NCI-H2081 treated with DMSO at 0.1 percent for 48 hours (cell line): ENCODE data around the gene MELTF.
"Not testable (repeated sequence)": the region's sequence is repeated elsewhere in the genome, so short reads cannot be mapped to it uniquely, and the experiment has no call there.

Experiments used
- DNase-seq: peaks from one replicate; lab custom pipeline; 2025; lab: John Stamatoyannopoulos, UW

MELTF gene

DNA sequence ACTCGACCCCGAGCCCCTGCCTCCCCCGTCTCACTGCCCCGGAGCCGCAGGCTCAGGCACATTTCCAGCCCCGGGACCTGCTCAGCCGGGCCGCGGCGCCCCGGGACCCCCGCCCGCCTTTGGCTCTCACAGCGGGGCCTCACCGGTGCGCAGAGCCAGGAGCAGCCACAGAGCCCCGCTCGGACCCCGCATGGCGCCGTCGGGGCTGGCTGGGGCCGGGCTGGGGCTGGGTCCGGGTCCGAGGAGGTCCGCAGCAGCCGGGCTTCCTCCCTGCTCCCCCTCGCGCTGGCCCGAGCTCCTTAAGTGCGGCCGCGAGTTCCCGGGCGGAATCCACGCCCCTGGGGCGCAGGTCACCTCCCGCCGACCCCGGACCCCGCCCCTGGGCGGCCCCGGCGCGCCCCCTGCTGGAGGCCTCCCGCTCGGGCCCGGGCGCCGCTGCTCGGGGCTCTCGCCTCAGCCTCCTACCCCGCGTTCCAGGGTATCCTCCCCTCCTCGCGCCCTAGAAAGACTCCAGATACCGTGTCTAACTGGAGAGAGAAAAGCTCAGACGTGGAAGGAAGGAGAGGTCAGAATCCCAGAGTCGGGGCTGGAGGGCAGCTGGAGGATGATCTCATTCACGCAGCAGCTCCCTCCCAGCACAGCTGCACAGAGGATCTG, at the start of gene MELTF:
Gene MELTF (minus strand): TSS at position 307 of the 657 bp plus-strand sequence. CDS start 115 bp downstream, at position 192.
- no peak for DNase-seq

GRCh38 chr3:197076415-197076814, 46.8 kb upstream of the MELTF start:
- DNase-seq, result no peak

- no peak for DNase-seq
Observed at GRCh38 chr3:197068077-197068476, 38.5 kb upstream of the MELTF start.

DNA sequence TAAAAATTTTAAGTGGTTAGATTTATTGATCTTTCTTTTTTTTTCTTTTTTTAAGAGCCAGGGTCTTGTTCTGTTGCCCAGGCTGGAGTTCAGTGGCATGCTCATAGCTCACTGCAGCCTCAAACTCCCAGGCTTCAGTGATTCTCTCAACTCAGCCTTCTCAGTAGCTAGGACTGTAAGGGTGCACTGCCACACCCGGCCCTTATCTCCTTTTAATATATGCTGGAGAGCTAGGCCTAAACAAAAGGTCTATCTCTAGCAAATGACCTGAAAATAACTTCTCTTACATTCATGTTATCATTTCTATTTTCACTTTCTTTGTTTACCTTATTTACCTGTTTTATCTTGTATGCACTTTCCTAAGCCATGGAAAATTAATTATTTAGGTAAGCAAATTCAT, 35.2 kb upstream of the MELTF start:
- no peak for DNase-seq

GRCh38 chr3:197062446-197062845, 32.8 kb upstream of the MELTF start:
- no peak for DNase-seq

DNA sequence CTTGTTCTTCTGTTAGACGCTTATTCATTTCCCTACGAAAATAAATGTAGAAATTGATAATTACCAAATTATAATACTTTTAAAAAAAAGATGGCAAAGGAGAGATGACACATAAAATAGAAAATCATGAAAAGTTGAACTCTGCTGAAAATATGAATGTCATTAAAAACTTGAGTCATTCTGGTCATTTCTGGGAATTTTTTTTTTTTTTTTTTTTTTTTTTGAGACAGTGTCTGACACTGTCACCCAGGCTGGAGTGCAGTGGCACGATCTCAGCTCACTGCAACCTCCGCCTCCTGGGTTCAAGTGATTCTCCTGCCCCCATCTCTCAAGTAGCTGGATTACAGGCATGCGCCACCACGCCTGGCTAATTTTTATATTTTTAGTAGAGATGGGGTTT, 22.0 kb upstream of the MELTF start:
- DNase-seq, result not testable (repeated sequence)

- no peak for DNase-seq
Observed at GRCh38 chr3:197050511-197050910, 20.9 kb upstream of the MELTF start.

DNA sequence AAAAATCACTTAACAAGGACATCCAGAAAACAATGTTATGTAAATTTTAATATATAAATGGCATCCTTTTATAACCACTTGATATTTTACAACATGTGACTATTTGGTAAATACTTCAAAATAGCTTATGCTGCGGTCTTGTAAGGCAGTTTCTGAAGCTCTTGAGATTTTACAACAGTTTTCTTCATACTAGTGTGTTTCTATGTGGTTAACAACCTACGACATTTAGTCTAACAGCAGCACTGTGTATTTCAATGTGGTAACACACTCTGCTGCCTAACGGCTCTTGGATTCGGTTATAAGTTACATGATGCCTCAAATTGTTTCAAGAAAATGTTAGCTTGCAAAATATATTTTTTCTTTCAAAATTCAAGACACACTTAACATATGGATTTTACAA, 12.9 kb upstream of the MELTF start:
- no peak for DNase-seq

DNA sequence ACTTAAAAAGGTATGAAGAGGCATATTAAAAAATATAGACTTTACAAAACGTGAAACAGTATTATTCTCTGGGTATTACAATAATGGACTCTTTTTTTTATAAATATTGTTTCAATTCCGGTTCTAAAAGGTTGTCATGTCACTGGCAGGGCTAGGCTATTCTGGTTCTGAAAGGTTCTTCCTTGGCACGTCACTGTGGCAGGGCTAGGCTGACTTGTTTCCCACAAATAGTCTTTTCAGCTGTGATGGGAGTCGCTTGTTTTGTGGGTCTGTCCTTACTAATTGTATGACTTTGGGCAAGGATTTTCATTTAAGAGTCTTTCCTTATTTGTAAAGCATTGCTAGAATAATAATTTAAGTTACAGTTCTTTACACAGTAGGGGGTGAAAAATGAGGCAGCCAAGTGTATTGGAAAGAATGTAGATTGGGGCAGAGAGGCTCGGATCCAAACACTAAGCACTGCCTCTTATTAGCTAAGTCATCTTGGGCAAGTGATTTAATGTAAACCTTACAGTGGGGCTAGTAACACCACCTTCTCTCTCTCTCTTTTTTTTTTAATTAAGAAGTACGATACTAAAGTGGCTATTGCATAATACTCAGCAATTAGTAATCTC, 12.4 kb upstream of the MELTF start:
- no peak for DNase-seq

DNA sequence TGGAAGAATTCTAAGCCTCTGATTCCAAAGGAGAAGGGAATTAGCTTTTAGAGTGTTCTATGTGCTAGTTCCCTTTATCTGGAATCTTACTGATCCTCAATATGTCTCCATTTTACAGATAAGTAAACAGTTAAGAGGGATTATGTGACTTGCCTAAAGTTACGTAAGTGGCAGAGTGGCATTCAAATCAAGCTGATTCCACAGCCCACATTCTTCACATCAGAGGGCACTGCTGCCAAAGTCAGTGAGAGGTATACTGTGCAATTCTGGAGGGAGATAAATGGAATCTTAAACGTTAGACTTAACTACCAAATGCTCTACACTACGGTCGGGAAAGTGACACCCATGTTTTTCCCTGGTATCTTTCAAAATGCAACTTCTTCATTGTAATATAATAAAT, 11.0 kb upstream of the MELTF start:
- no peak for DNase-seq

GRCh38 chr3:197038679-197039462, 9.3 kb upstream of the MELTF start:
- no peak for DNase-seq

- DNase-seq, result no peak
Observed at GRCh38 chr3:197035577-197035976, 6.0 kb upstream of the MELTF start.

- not testable (repeated sequence) for DNase-seq
Observed at GRCh38 chr3:197034778-197035177, 5.2 kb upstream of the MELTF start.

DNA sequence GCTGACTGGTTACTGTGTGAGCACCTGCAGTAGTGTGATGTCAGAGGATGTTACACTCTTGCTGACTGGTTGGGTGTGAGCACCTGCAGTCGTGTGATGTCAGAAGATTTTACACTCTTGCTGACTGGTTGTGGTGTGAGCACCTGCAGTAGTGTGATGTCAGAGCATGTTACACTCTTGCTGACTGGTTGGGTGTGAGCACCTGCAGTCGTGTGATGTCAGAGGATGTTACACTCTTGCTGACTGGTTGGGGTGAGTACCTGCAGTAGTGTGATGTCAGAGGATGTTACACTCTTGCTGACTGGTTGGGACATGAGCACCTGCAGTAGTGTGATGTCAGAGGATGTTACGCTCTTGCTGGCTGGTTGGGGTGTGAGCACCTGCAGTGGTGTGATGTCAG, 4.1 kb upstream of the MELTF start:
- DNase-seq, result not testable (repeated sequence)

DNA sequence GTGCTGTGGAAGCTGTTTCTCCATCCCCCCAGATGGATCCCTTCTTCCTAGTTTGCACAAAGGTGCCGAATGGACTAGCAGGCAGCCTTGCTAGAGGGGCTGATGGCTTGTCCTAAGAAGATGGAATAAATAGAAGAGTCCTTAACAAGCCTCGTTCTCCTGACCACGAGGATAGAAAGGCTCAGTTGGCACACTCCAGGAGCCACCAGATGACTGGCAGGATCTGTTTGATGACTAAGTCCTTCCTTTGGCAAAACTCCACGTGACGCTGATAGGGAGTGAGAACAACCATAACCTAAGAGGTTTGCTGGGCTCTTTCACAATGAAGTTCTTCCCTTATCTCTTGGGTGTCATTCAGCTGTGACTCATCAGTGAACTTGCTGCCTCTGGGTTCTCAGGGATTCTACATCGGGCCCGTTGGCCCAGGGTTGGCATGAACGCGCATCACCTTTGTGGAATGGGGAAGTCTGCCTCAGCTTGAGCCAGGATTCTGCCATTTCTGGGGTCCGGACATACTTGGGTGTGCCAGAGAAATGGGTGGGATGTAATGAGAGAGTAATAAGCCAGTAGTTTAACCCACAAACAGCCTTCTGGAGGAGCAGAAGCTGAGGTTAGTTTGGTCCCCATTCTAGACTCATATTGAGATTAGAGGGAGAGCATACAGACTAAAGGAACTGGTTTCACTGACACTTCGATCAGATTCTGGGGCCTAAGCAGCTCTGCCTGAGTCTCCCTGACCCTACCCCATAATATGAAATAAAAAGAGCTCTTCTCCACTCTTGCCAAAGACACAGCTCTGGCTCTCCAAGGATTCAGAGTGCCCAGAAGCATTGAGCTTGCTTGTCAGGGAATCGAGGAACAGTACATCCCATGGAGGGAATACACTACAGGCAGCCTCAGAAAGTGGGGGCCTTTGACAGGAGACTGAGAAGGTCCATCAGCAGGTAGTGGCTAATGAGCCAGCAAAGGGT, 2.0 kb upstream of the MELTF start:
- no peak for DNase-seq

GRCh38 chr3:197030379-197031314, 1.0 kb upstream of the MELTF start:
- DNase-seq, result no peak

GRCh38 chr3:197028728-197029510, 698 bp downstream of the MELTF start:
- no peak for DNase-seq

- no peak for DNase-seq
Observed at GRCh38 chr3:197027896-197028727, 1.5 kb downstream of the MELTF start.
